DMS 273 (cell line): ENCODE results near the gene CABP5.

Source experiments
- DNase-seq: peaks from one replicate; lab custom pipeline; 2025; ENCODE audit not compliant: unreplicated experiment; lab: John Stamatoyannopoulos, UW

Gene CABP5

DNA sequence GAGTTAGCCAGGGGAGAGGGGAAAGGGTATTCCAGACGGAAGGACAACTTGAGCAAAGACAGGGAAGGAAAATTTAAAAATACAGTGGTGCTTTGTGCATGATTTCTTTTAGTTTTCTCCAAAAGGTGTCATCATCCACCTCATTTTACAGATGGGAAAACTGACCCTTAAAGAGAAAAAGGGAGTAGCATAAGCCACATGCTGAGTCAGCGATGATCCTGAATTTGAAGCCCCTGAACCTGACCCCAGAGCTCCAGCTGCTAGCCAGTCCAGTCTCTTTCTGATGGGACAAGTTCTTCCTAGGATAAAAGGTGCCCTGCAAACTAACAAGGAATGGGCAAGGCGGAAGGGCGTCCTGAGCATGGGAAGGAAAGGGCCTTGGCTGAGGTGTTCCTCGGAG, 10.3 kb downstream of the CABP5 start:
- no peak for DNase-seq

GRCh38 chr19:48030073-48030472, 13.8 kb downstream of the CABP5 start:
- DNase-seq: no peak

DNA sequence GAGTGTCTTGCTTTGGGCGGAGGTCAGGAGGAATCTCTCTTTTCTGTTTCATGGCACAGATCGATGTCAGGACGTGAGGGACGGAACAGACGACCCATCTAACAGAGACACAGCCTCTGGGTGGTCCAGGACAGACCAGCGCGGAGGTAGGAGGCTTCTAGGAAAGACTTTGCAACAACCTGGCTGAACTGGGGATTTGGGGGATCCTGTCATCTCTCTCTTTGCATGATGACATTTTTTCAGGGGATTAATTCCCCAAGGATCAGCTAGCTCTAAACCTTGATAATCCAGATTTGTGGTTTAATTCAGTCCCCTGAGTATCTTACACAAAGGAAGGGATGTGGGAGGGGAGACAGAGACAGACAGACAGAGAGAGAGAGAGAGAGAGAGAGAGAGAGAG, 14.4 kb downstream of the CABP5 start:
- DNase-seq: no peak

DNA sequence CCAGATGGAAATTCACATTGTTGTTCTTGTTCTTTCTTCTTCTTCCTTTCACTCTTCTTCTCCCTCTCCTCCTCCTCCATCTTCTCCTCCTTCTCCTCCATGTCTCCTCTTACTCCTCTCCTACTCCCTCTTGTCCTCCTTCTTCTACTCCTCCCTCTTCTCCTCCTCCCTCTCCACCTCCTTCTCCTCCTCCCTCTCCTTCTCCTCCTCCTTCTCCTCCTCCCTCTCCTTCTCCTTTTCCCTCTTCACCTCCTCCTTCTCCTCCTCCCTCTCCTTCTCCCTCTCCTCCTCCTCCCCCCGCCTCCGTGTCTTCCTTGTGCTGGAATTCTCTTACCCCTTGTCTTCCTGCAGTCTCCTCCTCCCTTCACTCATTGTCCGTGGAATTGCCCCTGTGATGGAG, 18.4 kb downstream of the CABP5 start:
- no peak for DNase-seq

GRCh38 chr19:48023518-48023917, 20.4 kb downstream of the CABP5 start:
- no peak for DNase-seq

GRCh38 chr19:48023011-48023410, 20.9 kb downstream of the CABP5 start:
- no peak for DNase-seq

DNA sequence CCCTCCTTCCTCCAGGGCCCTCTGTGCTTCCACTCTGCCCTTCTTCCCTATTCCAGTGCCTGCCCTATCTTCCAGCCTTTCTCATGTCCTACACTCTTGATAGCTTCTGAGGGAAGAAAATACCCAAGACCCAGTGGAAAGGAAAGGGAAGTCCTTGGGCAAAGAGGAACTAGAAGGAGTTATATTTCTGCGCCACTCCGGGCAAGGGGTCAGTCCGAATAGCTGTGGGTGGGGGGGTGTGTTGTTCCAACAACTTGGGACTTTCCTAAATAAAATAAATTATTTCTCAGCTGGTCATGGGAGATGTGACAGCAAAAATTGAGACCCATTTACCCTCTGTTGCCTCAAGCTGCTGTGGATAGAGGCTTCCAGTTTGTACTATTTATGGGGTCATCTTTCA, 23.2 kb downstream of the CABP5 start:
- DNase-seq: no peak

- no peak for DNase-seq
These were observed 32.7 kb downstream of the CABP5 start for GRCh38 chr19:48010932-48011758.

- DNase-seq: peak; percentile 33
These were observed 37.1 kb downstream of the CABP5 start for GRCh38 chr19:48006762-48007161.

- DNase-seq: no peak
These were observed 39.6 kb downstream of the CABP5 start for GRCh38 chr19:48004236-48004635.

- DNase-seq: no peak
These were observed 43.0 kb downstream of the CABP5 start for GRCh38 chr19:48000846-48001245.

GRCh38 chr19:47998800-47999199, 45.1 kb downstream of the CABP5 start:
- no peak for DNase-seq

DNA sequence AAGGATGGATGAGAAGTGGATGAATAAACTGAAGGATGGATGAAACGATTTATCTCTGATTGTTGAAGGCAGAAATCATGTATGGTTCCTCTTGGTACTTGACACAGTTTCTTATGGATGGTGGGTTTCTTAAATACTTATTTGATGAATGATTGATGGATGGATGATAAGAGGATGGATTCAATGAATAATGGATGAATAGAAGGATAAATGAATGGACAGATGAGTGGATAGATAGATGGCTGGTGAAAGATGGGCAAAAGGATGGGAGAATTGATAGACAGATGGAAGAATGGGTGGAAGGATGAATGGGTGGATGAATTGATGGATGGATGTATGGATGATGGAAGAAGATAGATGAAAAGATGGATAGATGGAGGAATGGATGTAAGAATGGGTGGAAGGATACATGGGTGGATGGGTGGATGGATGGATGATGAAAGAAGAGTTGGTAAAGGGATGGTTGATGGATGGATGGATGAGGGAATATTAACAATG, 47.6 kb downstream of the CABP5 start:
- no peak for DNase-seq

- no peak for DNase-seq
These were observed 49.6 kb downstream of the CABP5 start, which contains the start of gene ELSPBP1 for GRCh38 chr19:47994209-47994802. Gene ELSPBP1 (plus strand): TSS chr19:47994632. CDS start chr19:48008668, 14,036 bp downstream.

- DNase-seq: no peak
These were observed 51.8 kb downstream of the CABP5 start, which contains the start of gene BSPH1 for GRCh38 chr19:47992070-47992469. Gene BSPH1 (minus strand): TSS chr19:47992170. CDS start chr19:47992081, 89 bp downstream.

DNA sequence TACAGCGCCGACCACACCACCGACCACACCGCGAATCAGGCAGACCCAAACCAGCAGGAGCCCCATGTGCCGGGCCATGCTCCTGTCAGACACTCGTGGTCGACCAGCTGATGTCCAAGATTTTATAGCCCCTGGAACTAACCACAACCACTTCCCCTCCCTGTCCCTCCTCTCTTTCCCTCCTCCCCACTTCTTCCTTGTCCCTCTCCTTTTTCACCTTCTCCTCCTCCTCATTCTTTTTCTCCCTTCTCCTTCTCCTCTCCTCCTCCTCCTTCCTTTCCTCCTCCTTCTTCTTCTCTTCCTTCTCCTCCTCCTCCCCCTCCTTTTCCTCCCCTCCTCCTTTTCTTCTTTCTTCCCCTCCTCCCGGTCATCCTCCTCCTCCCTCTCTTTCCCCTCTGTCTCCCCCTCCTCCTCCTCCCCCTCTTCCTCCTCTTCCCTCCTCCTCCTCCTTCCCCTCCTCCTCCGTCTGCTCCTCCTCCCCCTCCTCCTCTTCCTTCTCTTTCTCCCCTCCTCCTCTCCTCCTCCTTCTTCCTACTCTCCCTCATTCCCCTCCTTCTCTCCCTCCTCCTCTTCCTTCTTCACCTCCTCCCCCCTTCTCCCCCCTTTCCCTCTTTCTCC, 52.6 kb downstream of the CABP5 start:
- DNase-seq: no peak
